ENCODE results near the gene UBC.

- TF ChIP-seq CTCF (IDR thresholded peaks at IDR 0.05) (no peak), POLR2AphosphoS5 (IDR thresholded peaks at IDR 0.05; ENCODE audit: insufficient read depth in 1 of 2, low read depth in 1 of 2) (no peak)
Measured at GRCh38 chr12:124956571-124956970, 42.1 kb upstream of the UBC start.

All from vagina (tissue), 2 donors.